GM20000 (cell line): ENCODE results near the gene ERC1.

Source experiments
- DNase-seq: peaks from one replicate; pipeline ENCODE4 v3.0.0; 2012; ENCODE audit warnings: low spot score
- TF ChIP-seq, protein P1 (sequence below): IDR thresholded peaks from 2 replicates; pipeline ENCODE4 v1.5.1; 2012; ENCODE audit warnings: mild to moderate bottlenecking, control low read depth; ENCODE audit errors: extremely low read depth, missing control alignments

Gene ERC1

DNA sequence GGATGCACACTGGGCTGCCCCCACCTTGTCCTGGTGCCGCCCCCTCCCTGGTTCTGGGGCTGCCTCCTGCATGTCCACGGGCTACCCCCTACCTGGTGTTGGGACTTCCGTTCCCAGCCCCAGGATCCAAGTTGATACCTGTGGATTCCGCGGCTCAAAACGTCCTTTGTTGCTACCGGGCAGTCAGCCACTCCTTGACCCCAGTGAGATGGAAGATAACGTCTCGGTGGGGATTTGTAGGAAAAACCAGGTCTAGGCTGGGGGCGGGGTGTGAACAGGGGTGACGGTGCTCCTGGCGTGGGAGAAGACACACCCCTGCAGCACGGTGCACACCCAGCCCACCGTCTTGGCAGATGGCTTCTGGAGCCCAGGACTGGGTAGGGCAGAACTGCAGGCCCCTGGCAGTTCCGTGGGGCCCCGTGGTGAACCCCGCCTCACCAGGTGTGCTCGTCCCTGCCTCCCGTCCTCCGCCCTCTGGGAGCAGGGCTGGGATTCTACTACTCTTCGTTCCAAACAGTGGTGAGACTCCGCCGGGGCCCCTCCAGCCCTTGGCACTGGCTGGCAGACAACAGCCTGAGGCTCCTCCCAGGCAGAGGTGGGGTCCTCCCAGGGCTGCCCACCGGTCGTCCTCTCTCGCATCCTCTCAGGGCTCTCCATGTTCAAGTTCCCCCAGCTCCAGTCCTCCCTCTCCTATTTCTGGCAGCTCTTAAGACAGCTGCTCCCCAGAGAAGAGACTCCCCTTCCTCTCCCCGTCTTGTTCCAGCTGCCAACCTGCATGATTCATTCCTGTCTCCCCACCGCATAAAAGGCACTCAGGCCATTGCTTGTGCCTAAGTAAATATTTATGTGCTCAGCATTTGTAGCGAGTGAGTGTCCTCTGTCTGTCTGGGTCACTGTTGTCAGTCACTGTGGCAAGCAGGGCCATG, 527.8 kb downstream of the ERC1 start:
- DNase-seq = no peak
- TF ChIP-seq, protein P1, sequence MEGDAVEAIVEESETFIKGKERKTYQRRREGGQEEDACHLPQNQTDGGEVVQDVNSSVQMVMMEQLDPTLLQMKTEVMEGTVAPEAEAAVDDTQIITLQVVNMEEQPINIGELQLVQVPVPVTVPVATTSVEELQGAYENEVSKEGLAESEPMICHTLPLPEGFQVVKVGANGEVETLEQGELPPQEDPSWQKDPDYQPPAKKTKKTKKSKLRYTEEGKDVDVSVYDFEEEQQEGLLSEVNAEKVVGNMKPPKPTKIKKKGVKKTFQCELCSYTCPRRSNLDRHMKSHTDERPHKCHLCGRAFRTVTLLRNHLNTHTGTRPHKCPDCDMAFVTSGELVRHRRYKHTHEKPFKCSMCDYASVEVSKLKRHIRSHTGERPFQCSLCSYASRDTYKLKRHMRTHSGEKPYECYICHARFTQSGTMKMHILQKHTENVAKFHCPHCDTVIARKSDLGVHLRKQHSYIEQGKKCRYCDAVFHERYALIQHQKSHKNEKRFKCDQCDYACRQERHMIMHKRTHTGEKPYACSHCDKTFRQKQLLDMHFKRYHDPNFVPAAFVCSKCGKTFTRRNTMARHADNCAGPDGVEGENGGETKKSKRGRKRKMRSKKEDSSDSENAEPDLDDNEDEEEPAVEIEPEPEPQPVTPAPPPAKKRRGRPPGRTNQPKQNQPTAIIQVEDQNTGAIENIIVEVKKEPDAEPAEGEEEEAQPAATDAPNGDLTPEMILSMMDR = no peak

GRCh38 chr12:1519642-1520041, 528.6 kb downstream of the ERC1 start:
- TF ChIP-seq, protein P1 = no peak
- DNase-seq = no peak

DNA sequence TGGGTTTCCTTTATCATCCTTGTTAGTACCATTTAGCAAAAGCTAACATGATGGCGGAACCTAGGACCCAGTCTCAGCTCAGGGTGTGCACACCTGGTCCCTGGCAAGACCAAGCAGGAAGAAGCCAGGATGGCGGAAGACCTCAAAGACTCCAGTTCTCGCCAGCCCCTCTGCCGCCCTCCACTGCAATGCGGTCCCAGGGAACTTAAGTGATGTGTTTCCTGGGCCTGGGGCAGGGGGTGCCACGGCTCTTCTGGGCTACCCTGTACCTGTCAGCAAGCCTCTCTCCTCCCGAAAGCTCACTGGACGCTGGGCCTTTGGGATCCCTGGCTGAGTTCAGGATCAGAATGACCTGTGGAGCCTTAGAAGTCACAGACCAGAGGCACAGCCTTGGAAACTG, 532.0 kb downstream of the ERC1 start:
- DNase-seq = no peak
- TF ChIP-seq, protein P1 = no peak

DNA sequence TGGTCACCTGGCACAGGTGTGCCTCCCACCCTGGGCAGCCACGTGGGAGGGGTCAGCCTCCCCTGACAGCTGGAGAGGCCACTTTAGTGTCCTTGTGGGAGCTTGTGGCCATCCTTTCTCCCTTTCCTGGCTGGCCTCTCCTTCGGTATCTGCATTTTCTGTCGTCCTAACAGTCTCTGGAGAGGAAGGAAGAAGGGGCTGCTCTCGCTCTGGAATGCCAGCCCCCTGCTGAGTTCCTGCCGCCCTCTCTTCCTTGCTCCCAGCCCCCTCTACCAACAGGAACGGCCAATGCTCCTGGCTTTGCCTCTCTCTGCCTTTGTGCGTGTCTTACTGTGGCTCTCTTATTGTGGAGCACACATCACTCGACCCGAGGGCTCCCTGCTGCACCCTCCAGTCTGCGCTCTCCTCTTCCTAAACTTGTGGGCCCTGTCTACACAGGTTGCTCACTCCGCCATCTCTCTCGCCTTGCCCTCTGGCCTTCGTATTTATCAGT, 532.6 kb downstream of the ERC1 start:
- DNase-seq = no peak
- TF ChIP-seq, protein P1 = no peak

- DNase-seq = no peak
- TF ChIP-seq, protein P1 = no peak
These were observed 534.8 kb downstream of the ERC1 start for GRCh38 chr12:1525858-1526257.

GRCh38 chr12:1527789-1528188, 536.8 kb downstream of the ERC1 start:
- TF ChIP-seq, protein P1 = no peak
- DNase-seq = no peak

GRCh38 chr12:1528791-1529190, 537.8 kb downstream of the ERC1 start:
- DNase-seq = no peak
- TF ChIP-seq, protein P1 = no peak
